ENCODE measurements around the gene DHRS7C. TPM values are rescaled to one million over a fixed set of nuclear protein-coding genes. Genes with fewer than 3 reads are reported as not detected.

DHRS7C gene
- total and polyA plus RNA-seq, 2 donors (not counting 3 experiments of a cell fraction or from before 2014, with no cell fraction given) = not detected

DNA sequence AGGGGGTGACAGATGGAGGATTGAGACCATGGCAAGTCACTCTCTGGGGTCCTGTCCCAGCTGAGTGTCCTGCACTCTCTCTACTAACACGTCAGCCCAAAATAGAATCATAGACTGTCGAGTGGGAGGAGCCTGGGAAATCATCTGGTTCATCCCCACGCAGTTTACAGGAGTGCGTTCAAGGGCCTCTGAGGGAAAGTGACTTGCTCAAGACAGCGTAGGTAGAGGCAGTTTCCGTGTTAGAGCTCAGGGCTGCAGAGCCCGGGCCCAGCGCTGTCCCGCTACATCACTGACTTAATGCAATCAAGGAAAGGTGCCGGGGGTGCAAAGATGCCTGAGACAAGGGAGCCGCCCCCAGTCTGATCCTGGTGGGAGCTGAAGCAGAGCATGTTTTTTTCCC is 20.1 kb upstream of the DHRS7C start:
- no peak for DNase-seq (ENCODE audit: low read depth, low spot score)

DNA sequence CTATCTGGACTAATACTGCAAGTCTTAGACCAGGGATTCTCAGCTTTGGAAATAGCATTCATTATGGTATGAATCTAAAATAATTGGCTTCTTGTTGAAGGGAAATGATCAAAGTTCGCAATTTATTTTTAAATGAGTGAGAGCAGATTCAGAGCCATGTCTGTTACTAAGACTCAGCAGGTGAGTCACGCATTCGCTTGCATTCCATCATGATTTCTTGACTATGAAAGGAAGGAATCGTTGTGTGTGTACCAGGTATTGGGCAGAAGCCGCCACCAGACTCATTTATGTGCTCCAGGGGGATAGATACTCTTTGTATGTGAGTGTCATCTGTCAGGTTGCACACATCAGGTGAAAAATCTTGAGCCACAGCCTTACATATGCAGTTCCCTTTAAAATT is 19.7 kb upstream of the DHRS7C start:
- no peaks in the 10 kb centered on the region for H3K4me1 ChIP-seq (ENCODE audit: control insufficient read depth, extremely low read depth, insufficient read depth, low read length)
- H3K4me2 ChIP-seq (ENCODE audit: insufficient read depth, low read length) = no peak overlapping the region
- H3K9me3 ChIP-seq (replicated peaks; ENCODE audit: control insufficient read depth, insufficient read depth, low read length) = peaks cover 8% of the 10 kb centered on the region
- no peak overlapping the region for H3K4me3 ChIP-seq (replicated peaks in 1 of 3; ENCODE audit: insufficient read depth in 1 of 3, low read depth in 1 of 3, low read length in 3 of 3)
- H3K27ac ChIP-seq (ENCODE audit: insufficient read depth, low read depth, low read length) = no peak overlapping the region
- dilution Hi-C loops (cut with MboI; ENCODE audit: extremely low pct_ligation_motif_present, low sequenced_read_pairs) (no loop called here), intact Hi-C loops (cut with micrococcal nuclease) (no loop called here)
- H4K20me1 ChIP-seq (replicated peaks; ENCODE audit: control insufficient read depth, extremely low read depth, insufficient read depth, low read length) = no peaks in the 10 kb centered on the region
- H2AFZ ChIP-seq (ENCODE audit: low read depth, low read length) = no peak overlapping the region
- no peaks in the 10 kb centered on the region for H3K79me2 ChIP-seq (ENCODE audit: control insufficient read depth, insufficient read depth, low read length)
- no peaks in the 10 kb centered on the region for H3K27me3 ChIP-seq (ENCODE audit: control insufficient read depth in 2 of 2, insufficient read depth in 2 of 2, low read length in 2 of 2)
- DNase-seq (ENCODE audit: low read depth, low spot score) (no peak), FAIRE-seq (no peak)
- no peak overlapping the region for H3K9ac ChIP-seq (replicated peaks; ENCODE audit: extremely low read depth, insufficient read depth, low read length)
- ChIA-PET POLR2A (no interaction called here), CTCF (no interaction called here)
- H3K9me1 ChIP-seq (replicated peaks; ENCODE audit: control insufficient read depth, extremely low read depth, insufficient read depth, low read length) = no peaks in the 10 kb centered on the region
- BruUV-seq (replicated peaks) = no TSS peak
- TF ChIP-seq, protein P1, sequence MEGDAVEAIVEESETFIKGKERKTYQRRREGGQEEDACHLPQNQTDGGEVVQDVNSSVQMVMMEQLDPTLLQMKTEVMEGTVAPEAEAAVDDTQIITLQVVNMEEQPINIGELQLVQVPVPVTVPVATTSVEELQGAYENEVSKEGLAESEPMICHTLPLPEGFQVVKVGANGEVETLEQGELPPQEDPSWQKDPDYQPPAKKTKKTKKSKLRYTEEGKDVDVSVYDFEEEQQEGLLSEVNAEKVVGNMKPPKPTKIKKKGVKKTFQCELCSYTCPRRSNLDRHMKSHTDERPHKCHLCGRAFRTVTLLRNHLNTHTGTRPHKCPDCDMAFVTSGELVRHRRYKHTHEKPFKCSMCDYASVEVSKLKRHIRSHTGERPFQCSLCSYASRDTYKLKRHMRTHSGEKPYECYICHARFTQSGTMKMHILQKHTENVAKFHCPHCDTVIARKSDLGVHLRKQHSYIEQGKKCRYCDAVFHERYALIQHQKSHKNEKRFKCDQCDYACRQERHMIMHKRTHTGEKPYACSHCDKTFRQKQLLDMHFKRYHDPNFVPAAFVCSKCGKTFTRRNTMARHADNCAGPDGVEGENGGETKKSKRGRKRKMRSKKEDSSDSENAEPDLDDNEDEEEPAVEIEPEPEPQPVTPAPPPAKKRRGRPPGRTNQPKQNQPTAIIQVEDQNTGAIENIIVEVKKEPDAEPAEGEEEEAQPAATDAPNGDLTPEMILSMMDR (IDR thresholded peaks at IDR 0.05; ENCODE audit: extremely low read depth in 1 of 2, insufficient read depth in 1 of 2, low read depth in 1 of 2, low read length in 2 of 2) = no peak
- no peak for TF ChIP-seq GATA2 (IDR thresholded peaks at IDR 0.05; ENCODE audit: insufficient read depth, insufficient read length, low read depth, low read length)
- no peaks in the 10 kb centered on the region for H3K36me3 ChIP-seq (ENCODE audit: control insufficient read depth in 2 of 2, extremely low read depth in 1 of 2, insufficient read depth in 2 of 2, low read length in 2 of 2)

More for the DNA sequence above, 20.1 kb upstream of the DHRS7C start:
- no peak overlapping the region for H3K27ac ChIP-seq (ENCODE audit: insufficient read depth, low read depth, low read length)
- ChIA-PET CTCF (no interaction called here), POLR2A (no interaction called here)
- FAIRE-seq = no peak
- no peak overlapping the region for H3K4me3 ChIP-seq (replicated peaks in 1 of 3; ENCODE audit: insufficient read depth in 1 of 3, low read depth in 1 of 3, low read length in 3 of 3)
- H3K4me2 ChIP-seq (ENCODE audit: insufficient read depth, low read length) = no peak overlapping the region
- H3K9me3 ChIP-seq (replicated peaks; ENCODE audit: control insufficient read depth, insufficient read depth, low read length) = peaks cover 12% of the 10 kb centered on the region
- no peaks in the 10 kb centered on the region for H3K4me1 ChIP-seq (ENCODE audit: control insufficient read depth, extremely low read depth, insufficient read depth, low read length)
- no peaks in the 10 kb centered on the region for H3K36me3 ChIP-seq (ENCODE audit: control insufficient read depth in 2 of 2, extremely low read depth in 1 of 2, insufficient read depth in 2 of 2, low read length in 2 of 2)
- BruUV-seq (replicated peaks) = no TSS peak
- intact Hi-C loops (cut with micrococcal nuclease) (no loop called here), dilution Hi-C loops (cut with MboI; ENCODE audit: extremely low pct_ligation_motif_present, low sequenced_read_pairs) (no loop called here)
- no peaks in the 10 kb centered on the region for H3K9me1 ChIP-seq (replicated peaks; ENCODE audit: control insufficient read depth, extremely low read depth, insufficient read depth, low read length)
- H3K9ac ChIP-seq (replicated peaks; ENCODE audit: extremely low read depth, insufficient read depth, low read length) = no peak overlapping the region
- H4K20me1 ChIP-seq (replicated peaks; ENCODE audit: control insufficient read depth, extremely low read depth, insufficient read depth, low read length) = no peaks in the 10 kb centered on the region
- H3K79me2 ChIP-seq (ENCODE audit: control insufficient read depth, insufficient read depth, low read length) = no peaks in the 10 kb centered on the region
- TF ChIP-seq, protein P2, sequence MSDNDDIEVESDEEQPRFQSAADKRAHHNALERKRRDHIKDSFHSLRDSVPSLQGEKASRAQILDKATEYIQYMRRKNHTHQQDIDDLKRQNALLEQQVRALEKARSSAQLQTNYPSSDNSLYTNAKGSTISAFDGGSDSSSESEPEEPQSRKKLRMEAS (IDR thresholded peaks at IDR 0.05; ENCODE audit: insufficient read depth, insufficient read length) = no peak
- TF ChIP-seq JUN (IDR thresholded peaks at IDR 0.05; ENCODE audit: borderline replicate concordance, insufficient read depth, insufficient read length, low read depth) = no peak
- no peak for TF ChIP-seq FOS (IDR thresholded peaks at IDR 0.05; ENCODE audit: borderline replicate concordance, insufficient read depth, low read length)
- no peak for TF ChIP-seq POLR2AphosphoS5 (IDR thresholded peaks at IDR 0.05; ENCODE audit: insufficient read depth, low read depth, low read length)
- no peak for TF ChIP-seq GATA2 (IDR thresholded peaks at IDR 0.05; ENCODE audit: insufficient read depth, insufficient read length, low read depth, low read length)
- H3K27me3 ChIP-seq (ENCODE audit: control insufficient read depth in 2 of 2, insufficient read depth in 2 of 2, low read length in 2 of 2) = no peaks in the 10 kb centered on the region
- H2AFZ ChIP-seq (ENCODE audit: low read depth, low read length) = no peak overlapping the region

Measured in endothelial cell of umbilical vein (primary cell).